NCI-H1694 (cell line): Measurements from ENCODE around the gene GRID1.
"Not testable (repeated sequence)": the region's sequence is repeated elsewhere in the genome, so short reads cannot be mapped to it uniquely, and the experiment has no call there.

Experiments used
- DNase-seq: peaks from one replicate; lab custom pipeline; 2025; lab: John Stamatoyannopoulos, UW

Gene GRID1

GRCh38 chr10:85868627-85869499, 497.7 kb downstream of the GRID1 start:
- no peak for DNase-seq

DNA sequence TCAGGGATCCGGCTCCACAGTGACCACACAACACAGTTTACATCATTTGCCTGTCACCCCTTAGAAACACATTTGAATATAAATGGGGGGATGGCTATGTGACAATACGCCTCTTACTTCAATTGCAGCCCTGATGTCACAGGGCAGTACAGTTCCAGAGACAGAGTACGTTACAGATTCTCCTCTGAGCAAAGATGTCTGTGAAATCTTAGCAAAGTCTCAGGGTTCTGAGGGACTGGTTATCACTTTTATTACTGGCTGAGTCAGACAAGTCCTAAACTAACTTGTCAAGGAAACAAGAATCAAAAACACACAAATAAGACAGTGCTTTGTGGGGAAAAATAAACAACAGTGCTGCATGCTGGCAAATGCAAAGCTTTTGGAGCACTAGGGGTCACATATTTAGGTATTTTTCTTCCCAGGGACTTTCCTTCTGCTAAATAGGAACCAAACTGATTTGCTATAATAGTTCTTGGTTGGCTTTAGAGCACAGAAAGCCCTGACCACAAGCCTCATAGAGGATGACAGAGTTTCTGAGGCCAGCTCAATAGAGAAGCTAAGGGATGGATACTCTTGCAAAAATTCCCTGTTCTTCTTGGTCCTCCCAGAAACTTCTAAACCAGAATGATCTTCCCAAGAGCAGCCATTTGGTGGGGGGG, 501.6 kb downstream of the GRID1 start:
- DNase-seq = no peak

DNA sequence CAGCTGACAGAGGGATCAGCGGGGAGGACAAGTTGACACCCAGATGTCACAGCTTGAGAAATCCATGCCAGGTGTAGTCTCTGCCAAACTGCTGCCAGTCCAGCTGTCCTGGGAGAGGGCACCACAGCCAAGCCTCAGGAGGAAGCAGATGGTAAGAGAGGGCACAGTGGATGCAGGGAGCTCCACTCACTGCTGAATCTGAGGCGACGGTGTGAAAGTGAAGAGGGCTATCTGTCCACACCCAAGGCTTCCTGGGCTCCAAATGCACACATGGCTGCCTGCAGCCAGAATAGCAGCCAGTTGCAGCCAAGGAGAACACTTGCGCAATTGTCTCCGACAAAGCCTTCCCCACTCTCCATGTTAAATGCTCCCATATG, 502.4 kb downstream of the GRID1 start:
- DNase-seq = no peak

DNA sequence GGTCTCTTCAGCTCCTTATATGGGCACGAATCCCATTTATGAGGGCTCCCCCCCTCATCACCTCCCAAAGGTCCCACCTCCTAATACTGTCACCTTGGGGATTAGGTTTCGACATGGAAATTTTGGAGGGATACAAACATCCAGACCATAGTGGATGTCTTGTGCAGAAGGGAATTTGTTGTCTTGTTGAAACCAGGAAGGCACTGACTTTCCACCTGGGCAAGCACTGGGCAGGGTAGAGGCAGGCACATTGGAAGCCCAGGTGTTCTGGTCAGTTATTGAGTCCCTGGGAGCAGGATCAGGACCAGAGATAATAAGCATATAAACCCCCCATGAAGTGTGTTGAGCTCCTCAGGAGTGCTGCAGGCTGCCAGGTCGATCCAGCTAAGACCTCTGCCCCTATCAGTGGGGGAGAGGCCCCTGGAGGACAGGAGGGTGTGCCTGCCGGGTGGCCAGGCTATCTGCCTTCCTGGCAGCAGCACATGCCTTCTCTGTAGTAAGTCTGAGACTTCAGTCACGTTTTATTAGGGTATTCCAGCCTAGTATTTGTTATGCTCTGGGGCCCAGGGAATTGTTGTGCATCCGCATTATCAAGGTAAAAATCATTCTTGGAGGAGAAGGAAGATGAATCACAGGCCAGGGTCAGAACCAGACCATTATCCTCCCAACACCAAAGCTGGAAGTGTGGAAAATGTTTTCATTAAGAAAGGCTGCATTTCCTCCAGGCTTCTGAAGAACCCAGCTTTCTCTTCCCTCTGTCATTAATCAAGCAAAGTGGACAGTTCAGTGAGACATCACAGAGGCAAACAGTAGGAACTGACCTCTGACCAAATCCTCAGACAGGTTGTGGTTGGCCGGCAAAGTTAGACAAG, 503.1 kb downstream of the GRID1 start:
- no peak for DNase-seq

DNA sequence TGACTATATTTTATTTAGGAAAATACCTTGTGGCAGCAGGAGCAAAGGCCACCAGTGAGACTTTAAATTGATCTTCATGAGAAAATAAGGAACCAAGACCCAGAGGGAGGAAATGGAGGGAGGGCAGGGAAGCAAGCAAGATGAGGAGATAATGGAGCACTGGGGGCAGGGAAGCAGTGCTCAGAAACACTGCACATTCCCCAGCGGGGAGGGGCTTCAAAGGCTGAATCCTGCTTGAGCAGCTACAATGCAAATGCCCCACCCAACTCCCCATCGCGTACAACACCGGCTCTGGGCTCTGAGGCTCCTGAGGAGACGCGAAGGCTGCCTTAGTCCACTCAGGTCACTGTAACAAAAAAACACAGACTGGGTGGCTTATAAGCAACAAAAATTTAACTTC, 503.8 kb downstream of the GRID1 start:
- DNase-seq = no peak

- DNase-seq = no peak
Measured at GRCh38 chr10:85861513-85862197, 504.9 kb downstream of the GRID1 start.

DNA sequence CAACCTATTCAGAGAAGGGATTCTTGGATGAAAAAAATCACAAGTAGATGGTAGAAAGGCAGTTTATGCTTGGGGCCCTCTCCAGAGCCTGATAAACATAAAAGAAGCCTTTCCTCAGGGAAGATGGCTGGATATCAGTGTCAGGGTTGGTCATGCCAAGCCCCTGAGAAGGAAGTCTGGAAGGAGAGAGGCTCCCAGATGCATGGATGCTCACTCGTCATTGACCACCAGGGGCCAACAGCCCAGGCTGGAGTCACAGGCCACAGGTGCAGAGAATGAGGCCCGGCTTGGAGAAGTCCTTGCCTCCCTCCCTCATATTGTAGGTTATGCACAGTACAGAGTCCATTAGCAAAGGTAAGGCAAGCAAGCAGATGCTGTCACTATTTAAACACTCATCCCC, 506.7 kb downstream of the GRID1 start:
- no peak for DNase-seq

DNA sequence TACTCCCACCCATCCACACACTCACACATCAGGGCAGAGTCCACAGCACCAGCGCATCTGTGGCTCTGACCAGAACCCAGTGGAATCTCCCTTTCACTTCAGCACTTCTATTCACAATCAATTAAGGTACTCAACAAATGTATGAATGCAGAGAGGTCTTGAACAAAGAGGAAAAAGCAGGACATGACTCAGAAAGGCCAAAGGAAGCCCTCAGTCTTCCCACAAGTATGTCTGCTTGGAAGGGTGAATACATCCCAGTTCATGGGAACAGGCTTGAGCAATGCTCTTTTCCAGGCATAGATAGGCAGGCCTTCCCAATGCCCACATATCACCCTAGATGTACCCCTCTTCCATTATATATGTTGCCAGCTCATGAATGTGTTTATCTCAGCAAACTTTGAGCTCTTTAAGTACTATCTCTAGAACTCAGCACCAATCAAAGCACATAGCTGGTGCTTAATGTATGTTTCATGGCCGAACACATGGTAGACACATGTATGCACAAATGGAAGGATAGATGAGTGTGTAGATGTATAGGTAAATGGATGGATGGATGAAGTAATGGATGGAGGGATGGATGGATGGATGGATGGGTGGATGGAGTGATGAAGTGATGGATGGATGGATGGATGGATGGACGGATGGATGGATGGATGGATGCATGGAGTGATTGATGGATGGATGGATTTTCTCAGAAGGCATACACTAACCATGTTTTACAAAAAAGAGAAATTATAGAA, 507.6 kb downstream of the GRID1 start:
- no peak for DNase-seq

DNA sequence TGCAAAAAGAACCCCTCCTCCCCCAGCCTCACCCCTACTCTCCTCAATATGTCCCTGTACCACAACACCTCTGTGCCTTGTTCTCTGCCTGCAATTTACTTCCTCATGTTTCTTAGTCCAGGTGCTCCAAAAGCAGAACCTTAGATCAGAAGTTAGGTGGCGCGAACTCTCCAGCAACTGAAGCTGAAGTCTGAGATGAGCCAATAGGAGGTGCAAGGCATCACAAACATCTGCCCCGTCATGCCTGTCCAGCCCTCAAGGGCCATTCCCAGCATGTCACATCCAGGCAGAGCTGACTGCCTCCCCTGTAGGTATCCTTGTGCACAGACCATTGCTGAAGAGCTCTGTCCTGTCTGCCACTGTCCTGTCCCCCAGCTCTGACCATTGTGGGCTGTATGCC, 508.8 kb downstream of the GRID1 start:
- no peak for DNase-seq

GRCh38 chr10:85857305-85857704, 509.3 kb downstream of the GRID1 start:
- no peak for DNase-seq

DNA sequence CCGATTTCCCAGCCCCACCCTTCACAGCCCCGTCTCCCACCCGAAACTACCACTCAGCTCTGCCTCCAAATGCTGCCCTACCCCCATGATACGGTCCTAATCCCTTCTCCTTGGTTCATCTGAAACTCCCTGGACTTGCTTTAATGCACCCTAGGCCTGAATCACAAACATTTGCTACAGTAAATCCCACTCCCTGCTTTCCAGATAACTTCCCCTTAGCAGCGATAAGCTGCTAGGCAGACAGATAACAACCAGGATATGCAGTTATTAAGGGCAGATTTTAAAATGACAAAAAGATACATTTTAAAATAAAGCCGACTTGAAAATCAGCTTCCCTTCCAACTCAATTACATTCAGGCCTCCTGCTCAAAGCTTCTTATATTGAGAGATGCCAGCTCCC, 514.7 kb downstream of the GRID1 start:
- DNase-seq = no peak

DNA sequence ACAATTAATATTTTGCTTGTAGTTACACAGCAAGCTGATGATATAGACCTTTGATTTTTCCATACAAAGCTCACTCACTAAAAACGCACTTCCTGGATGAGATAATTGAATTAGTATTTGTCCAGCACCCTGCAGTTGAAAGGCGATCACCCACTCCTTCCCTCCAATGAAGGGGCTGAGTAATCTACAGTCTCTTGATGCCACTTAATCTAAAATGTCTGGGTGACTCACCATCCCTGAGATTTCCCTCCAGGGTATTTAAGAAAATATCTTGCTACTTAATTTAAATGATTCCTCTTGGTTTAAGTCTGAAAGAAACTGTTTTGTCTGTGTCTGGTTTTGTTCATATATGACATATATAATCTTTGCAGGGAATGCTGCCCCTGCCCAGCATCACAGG, 515.3 kb downstream of the GRID1 start:
- no peak for DNase-seq

DNA sequence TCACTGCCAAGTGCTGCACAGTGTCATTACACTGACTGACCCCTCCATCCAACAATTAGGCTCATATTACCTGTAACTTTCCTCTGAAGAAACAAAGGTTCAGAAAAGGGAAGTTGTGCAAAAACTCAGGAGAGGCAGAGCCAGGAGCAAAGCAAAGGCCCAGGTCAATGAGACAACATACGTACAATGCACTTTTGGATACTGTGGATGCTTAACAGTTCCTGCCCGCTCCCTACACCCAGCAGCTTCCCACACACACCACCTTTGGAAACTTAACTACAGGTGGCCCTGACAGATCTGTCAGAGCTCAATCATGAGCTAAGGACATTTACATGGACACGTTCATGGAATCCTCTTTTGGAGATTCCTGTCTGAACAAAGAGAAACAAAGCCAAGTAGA, 515.9 kb downstream of the GRID1 start:
- no peak for DNase-seq

DNA sequence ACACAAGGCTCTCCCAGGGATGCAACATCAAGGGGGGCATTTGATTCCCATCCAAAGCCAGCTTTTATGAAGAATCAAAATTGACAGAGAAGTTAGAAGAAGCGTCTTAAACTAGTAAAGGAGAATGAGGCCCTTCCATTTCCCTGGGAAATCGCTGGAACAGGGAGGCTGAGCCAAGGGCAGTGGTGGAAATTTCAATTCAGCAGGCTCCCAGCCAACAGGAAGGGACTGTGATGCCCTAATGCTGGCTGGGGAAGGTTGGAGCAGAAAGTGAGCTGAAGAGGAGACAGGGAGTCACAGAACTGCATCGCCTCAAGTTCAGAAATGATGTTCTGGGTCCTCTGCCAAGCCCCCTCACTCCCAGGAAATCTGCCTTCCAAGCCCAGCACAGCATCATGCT, 517.3 kb downstream of the GRID1 start:
- DNase-seq = no peak

DNA sequence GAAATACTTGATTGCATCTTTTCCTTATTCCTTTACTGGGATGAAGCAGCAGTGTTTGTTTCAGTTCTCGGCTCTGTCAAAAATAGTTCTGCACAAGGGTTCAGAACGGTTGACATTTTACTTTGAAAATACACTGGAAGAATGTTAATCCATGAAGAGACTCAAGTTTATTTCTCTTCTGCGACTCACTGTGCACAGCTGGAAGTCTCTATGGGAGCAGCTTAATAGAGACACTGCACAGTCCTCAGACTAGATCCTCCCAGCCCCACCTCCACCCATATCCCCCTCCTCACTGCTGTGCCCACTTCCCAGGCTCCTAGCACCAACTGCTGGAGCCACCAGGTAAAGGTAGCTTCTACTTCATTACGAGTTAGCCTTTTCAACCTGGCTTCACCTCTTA, 517.8 kb downstream of the GRID1 start:
- DNase-seq = no peak

DNA sequence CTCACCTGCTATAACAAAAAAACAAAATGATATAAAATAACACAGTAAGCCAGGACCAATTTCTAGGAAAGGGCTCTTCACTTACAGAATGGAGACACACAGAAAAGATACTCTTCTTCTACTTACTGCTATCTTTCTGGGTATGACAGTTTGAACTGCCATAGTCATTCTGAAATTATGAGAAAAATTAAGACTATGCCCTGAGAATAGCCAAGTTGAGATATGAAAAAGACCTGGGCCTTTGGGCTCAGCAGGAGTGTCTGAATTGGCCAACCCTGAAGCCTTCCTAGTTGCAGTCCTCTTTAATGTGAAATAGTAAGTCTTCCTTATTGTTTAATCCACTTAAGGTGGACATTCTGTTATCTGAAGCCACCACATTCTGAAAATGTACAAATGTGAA, 519.5 kb downstream of the GRID1 start:
- DNase-seq = no peak

DNA sequence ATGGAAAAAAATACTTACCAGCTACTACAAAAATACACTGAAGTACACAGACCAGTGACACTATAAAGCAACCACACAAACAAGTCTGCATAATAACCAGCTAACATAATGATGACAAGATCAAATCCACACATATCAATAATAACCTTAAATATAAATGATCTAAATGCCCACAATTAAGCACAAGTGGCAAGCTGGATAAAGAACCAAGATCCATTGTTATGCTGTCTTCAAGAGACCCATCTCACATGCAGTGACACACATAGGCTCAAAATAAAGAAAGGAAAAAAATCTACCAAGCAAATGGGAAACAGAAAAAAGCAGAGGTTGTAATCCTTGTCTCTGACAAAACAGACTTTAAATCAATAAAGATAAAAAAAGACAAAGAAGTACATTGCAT, 527.9 kb downstream of the GRID1 start:
- not testable (repeated sequence) for DNase-seq

DNA sequence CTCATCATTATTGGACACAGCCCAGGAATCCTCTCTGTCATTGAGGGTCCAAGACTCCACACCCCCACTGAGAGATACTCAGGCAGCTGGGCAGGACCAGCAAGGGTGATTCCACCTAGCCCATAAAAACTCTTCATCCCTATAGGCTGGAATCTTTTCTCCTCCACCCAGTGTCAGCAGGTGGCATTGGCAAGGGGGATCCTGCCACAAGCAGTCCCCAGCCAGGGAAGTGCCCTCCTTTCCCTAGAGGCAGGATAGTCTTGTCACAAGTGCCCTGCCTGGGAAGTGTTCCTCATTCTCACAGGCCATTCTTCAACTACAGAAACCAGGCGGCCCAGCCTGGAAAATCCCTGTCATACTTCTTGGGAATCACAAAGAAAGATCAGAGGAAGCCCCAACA, 533.6 kb downstream of the GRID1 start:
- no peak for DNase-seq

DNA sequence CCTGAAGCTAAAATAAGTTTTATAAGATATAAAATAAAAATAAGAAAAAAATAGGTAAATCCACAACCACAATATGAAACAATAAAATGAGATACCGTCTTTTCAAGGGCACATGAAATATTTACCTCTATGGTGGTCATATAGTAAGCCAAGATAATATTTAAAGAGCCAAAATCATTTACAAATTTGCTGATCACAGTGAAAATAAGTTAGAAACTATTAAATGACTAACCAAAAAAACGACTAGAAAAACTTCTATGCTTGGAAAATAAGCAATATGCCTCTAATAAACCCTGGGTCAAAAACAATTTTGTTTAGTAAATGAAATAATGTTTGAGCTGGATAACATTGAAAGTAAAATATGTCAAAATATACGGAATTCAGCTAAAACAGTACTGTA, 535.2 kb downstream of the GRID1 start:
- DNase-seq = no peak

- DNase-seq = no peak
Measured at GRCh38 chr10:85826377-85826776, 540.2 kb downstream of the GRID1 start.

DNA sequence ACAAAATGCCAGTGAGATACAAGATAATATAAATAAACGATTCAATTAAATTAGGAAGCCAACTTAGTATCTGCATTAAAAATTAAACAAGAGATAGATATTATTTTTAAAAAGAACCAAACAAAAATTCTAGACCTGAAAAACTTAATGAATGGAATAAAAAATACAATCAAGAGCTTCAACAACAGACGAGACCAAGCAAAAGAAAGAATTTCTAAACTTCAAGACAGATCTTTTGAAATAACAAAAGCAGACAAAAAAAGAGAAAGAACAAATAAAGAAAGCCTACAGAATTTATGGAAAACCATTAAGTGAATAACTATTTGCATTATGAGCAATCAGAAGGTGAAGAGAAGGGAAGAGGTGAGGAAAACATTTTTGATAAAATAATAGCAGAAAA, 555.2 kb downstream of the GRID1 start:
- no peak for DNase-seq
